ENCODE data around the gene COL18A1.
"Not testable (repeated sequence)": the region's sequence is repeated elsewhere in the genome, so short reads cannot be mapped to it uniquely, and the experiment has no call there.

COL18A1 gene

GRCh38 chr21:45552696-45553391 lies 147.9 kb downstream of the COL18A1 start:
- no peak for DNase-seq

GRCh38 chr21:45554477-45555175 lies 149.7 kb downstream of the COL18A1 start:
- DNase-seq, result peak in 48 of 51 donors; percentile 20 to 93 (median 76)

- no peak for DNase-seq
These were observed 150.2 kb downstream of the COL18A1 start for GRCh38 chr21:45555251-45555556.

GRCh38 chr21:45555557-45556301 lies 150.8 kb downstream of the COL18A1 start:
- DNase-seq, result peak in 40 of 51 donors; percentile 32 to 85 (median 68)

GRCh38 chr21:45556302-45556644 lies 151.3 kb downstream of the COL18A1 start:
- DNase-seq, result peak in 1 of 51 donors; percentile 42

GRCh38 chr21:45556645-45557615 lies 152.0 kb downstream of the COL18A1 start:
- peak in 17 of 51 donors; percentile 22 to 71 (median 45) for DNase-seq

GRCh38 chr21:45557616-45558043 lies 152.7 kb downstream of the COL18A1 start:
- no peak for DNase-seq

GRCh38 chr21:45558044-45558721 lies 153.2 kb downstream of the COL18A1 start:
- DNase-seq, result no peak

GRCh38 chr21:45559216-45560105 lies 154.5 kb downstream of the COL18A1 start:
- DNase-seq, result no peak

GRCh38 chr21:45560106-45561021 lies 155.4 kb downstream of the COL18A1 start:
- DNase-seq, result no peak

GRCh38 chr21:45561241-45561640 lies 156.3 kb downstream of the COL18A1 start:
- DNase-seq, result not testable (repeated sequence)

- no peak for DNase-seq
These were observed 157.4 kb downstream of the COL18A1 start for GRCh38 chr21:45562402-45562801.

GRCh38 chr21:45562965-45563364 lies 158.0 kb downstream of the COL18A1 start:
- DNase-seq, result no peak
